D721Med (cell line): Measurements from ENCODE around the gene DPP6.

Experiments used
- DNase-seq: peaks from one replicate; pipeline ENCODE4 v3.0.0; 2011; ENCODE audit warnings: low spot score; ENCODE audit not compliant: insufficient read length
- FAIRE-seq: peaks from 2 replicates; lab custom pipeline; 2011; peaks lifted over from hg19 to GRCh38; lab: Jason Lieb, UNC
- CTCF ChIP-seq: IDR thresholded peaks from 2 replicates; pipeline ENCODE4 v1.5.1; 2012; ENCODE audit warnings: mild to moderate bottlenecking, control low read depth; ENCODE audit not compliant: insufficient read depth; ENCODE audit errors: missing control alignments

The DPP6 gene

GRCh38 chr7:154767821-154768415, 715.7 kb downstream of the DPP6 start:
- TF ChIP-seq CTCF = no peak

GRCh38 chr7:154769001-154769400, 716.8 kb downstream of the DPP6 start:
- no peak for DNase-seq
- no peak for FAIRE-seq
- no peak for TF ChIP-seq CTCF

More at GRCh38 chr7:154767821-154768415, 715.7 kb downstream of the DPP6 start:
- no peak for FAIRE-seq
- DNase-seq = no peak

- no peak for DNase-seq
- FAIRE-seq = no peak
- no peak for TF ChIP-seq CTCF
Measured at GRCh38 chr7:154769527-154769926, 717.3 kb downstream of the DPP6 start.

GRCh38 chr7:154770361-154770760, 718.2 kb downstream of the DPP6 start:
- FAIRE-seq (no peak), DNase-seq (no peak)
- no peak for TF ChIP-seq CTCF

DNA sequence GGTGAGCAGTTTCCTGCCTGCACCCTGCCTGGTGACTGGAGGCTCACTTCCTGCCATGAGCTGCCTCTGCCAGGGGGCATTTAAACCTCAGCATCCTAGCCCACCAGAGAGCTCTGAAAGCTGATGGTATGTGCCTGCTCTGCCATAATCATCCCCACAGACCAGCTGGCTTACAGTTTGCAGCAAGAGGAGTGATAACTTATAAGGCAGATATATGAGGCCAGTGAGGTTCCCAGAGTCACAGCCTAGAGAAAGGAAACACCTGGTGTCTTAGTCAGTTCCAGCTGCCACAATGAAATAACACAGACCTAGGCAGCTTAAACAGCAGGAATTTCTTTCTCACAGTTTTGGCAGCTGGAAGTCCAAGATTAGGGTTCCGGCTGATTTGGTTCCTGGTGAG, 718.8 kb downstream of the DPP6 start:
- TF ChIP-seq CTCF = no peak
- no peak for FAIRE-seq
- no peak for DNase-seq

GRCh38 chr7:154774303-154774969, 722.2 kb downstream of the DPP6 start:
- DNase-seq (no peak), FAIRE-seq (no peak)
- TF ChIP-seq CTCF = no peak

DNA sequence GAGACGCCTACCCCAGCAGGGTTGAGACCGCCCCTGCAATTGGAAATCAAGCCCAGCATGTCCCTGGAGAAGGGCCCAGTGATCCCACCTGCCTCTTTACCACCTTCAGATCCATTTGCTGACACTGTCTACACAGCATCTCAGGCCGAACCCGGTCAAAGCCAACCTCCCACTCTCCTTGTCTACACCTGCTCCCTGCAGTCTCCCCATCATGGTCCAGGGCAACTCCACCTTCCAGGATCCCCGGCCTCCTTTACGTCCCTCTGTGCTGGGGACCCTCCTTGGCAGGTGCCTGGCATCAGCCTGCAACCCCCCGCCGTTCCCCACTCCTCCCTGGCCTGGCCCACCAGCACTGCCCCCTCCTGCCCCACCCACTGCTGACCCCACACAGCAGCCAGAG, 723.5 kb downstream of the DPP6 start:
- TF ChIP-seq CTCF = no peak
- DNase-seq = no peak
- no peak for FAIRE-seq
